Stomach (tissue), 4 donors: ENCODE results near the gene LTA.

Experiments
- POLR2AphosphoS5 ChIP-seq, 3 donors: sonication (generic); formaldehyde crosslinking; IDR thresholded peaks; one replicate each; pipeline ENCODE4 v1.6.1; 2016; ENCODE audit warnings: antibody characterized with exemption in 3 of 3
- TF ChIP-seq, protein P1 (sequence below), 7 experiments: fragments of 450-650 bp in 4 of 7; fragments of 200-600 bp in 3 of 7; sonication (generic) in 3 of 7; IDR thresholded peaks; one replicate each; pipeline ENCODE4 v1.5.1; 2016 to 2019; ENCODE audit warnings: antibody characterized with exemption in 7 of 7, control low read depth in 2 of 7, mild to moderate bottlenecking in 1 of 7

DNA sequence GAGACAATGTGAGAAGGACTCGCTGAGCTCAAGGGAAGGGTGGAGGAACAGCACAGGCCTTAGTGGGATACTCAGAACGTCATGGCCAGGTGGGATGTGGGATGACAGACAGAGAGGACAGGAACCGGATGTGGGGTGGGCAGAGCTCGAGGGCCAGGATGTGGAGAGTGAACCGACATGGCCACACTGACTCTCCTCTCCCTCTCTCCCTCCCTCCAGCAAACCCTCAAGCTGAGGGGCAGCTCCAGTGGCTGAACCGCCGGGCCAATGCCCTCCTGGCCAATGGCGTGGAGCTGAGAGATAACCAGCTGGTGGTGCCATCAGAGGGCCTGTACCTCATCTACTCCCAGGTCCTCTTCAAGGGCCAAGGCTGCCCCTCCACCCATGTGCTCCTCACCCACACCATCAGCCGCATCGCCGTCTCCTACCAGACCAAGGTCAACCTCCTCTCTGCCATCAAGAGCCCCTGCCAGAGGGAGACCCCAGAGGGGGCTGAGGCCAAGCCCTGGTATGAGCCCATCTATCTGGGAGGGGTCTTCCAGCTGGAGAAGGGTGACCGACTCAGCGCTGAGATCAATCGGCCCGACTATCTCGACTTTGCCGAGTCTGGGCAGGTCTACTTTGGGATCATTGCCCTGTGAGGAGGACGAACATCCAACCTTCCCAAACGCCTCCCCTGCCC, 4.9 kb downstream of the LTA start:
- TF ChIP-seq, protein P1, sequence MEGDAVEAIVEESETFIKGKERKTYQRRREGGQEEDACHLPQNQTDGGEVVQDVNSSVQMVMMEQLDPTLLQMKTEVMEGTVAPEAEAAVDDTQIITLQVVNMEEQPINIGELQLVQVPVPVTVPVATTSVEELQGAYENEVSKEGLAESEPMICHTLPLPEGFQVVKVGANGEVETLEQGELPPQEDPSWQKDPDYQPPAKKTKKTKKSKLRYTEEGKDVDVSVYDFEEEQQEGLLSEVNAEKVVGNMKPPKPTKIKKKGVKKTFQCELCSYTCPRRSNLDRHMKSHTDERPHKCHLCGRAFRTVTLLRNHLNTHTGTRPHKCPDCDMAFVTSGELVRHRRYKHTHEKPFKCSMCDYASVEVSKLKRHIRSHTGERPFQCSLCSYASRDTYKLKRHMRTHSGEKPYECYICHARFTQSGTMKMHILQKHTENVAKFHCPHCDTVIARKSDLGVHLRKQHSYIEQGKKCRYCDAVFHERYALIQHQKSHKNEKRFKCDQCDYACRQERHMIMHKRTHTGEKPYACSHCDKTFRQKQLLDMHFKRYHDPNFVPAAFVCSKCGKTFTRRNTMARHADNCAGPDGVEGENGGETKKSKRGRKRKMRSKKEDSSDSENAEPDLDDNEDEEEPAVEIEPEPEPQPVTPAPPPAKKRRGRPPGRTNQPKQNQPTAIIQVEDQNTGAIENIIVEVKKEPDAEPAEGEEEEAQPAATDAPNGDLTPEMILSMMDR (IDR thresholded peaks at IDR 0.05) = no peak
- no peak for TF ChIP-seq POLR2AphosphoS5 (IDR thresholded peaks at IDR 0.05)
